Left lobe of liver (tissue), 2 donors: ENCODE results near the gene BGN. TPM values are rescaled to one million over a fixed set of nuclear protein-coding genes. Genes with fewer than 3 reads are reported as not detected.

ENCODE experiments used
- ATAC-seq: fragments of 200-7000 bp; cut with Tn5 transposase; one replicate; pipeline ENCODE4 v1.9.1; 2020; ENCODE audit warnings: mild to moderate bottlenecking, moderate library complexity
- DNase-seq: peaks from one replicate; pipeline ENCODE4 v3.0.0-alpha.2; 2020; ENCODE audit warnings: low spot score
- total RNA-seq: library from RNA; stranded (reverse); gene quantifications from one replicate; pipeline ENCODE4 v1.2.1, GENCODE V29; 2021
- donor health status: DM: no; HTN: no; CAD: no; lungs with moderate emphysema.
- donor health status: DM: no; HTN: yes; CAD: no.

BGN gene
- total RNA-seq, 1 donor from 2014 or later = 88.4 TPM

DNA sequence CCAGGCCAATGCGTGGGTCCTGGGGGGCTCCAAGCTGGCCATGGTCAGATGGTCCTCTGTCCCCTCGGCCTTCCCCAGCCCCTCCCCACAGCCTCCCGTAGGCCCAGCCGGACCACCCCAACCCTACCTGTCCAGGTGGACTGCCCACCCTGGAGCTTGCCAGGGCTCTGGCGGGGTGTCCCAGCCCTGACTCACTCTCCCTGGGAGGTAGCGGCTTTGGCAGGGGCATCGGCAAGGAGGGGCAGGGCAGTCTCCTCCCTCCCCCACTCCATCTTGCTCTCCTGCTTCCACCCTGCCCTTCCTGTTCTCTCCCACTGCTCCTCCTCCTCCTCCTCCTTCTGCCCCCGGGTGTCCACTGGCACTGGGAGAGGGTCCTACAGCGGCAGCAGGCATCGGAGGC lies 7.4 kb downstream of the BGN start:
- no peak for DNase-seq
- ATAC-seq = no peak

DNA sequence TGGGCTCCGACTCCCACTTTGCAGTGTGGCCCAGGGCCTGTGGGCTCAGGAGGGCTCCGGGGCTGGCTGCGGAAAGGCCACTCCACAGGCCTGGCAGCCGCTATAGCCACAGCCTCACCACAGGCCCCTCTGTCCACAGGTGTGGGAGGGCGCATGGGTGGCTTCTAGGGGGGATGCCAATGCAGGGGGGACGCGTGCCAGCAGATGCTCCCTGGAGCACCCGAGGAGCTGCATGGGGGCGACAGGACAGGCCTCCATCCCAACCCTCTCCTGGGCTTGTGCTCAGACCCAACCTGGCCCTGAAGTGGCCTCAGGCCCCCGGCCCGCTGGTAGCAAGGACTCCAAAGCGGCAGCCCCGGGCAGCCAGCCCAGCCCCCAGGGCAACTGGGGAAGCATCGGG lies 8.0 kb downstream of the BGN start:
- ATAC-seq (no peak), DNase-seq (no peak)

DNA sequence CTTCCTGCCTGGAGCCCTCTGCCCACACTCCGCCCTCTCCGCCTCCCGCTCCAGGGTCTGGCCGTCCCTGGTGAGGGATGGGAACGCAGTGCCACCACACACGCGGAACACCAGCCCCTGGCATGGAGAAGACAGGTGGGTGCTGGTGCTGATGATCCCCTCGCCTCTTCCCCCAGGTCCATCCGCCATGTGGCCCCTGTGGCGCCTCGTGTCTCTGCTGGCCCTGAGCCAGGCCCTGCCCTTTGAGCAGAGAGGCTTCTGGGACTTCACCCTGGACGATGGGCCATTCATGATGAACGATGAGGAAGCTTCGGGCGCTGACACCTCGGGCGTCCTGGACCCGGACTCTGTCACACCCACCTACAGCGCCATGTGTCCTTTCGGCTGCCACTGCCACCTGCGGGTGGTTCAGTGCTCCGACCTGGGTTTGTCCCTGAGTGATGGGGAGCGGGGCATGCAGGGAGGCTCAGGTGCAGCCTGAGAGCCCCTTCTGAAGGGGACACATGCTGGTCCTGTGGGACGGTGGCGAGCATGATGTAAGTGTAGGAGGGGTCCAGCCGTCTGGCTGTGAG lies 9.8 kb downstream of the BGN start:
- ATAC-seq = no peak
- DNase-seq = no peak

DNA sequence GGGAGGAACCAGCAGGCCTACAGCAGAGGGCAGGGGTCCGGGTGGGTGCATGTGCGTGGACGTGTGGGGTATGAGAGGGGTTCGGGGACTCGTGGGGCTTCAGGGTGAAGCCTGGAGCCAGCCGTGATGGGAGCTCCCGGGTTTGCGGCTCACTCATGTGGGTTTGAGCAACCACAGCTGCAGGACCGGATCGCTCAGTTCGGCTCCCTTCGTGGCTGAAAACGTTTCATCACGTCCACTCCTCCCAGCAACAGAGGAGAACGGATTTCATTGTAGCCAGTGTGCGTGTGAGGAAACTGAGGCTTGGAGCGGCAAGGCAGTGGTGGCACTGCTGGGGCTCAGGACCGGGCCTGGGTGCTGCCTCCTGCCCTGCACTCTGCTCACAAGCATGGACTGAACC lies 10.6 kb downstream of the BGN start:
- no peak for ATAC-seq
- no peak for DNase-seq

DNA sequence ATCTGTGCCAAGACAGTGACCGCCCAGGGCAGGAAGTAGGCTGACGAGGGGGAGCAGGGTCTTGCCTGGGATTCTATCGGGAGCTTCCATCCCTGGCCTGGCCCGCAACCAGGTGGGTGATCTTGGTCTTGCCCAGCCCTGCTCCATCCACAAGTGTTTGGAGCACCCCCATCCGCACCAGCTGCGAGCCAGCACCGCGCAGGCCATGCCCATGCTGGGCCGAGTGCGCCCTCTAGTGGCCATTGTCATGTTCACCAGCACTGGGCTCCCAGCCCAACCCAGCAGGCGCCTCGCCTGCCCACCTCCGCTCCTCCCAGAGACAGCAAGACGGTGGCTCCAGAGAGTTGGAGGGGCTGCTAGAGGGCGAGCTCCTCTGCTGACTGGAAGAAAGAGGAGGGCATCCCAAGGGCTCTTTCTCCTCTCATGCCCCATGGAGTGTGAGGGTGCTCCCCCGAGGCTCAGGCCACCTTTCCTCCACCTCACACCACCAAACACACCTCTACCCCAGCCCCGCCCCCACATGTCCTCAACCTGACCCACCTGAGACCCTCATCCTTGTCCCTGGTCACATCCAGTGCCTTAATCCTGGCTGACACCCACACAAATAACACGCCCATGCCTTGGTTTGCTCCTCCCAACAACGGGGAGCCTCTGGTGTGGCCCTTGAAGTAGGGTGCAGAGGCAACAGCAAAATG lies 12.9 kb downstream of the BGN start:
- ATAC-seq = peak; percentile 94

DNA sequence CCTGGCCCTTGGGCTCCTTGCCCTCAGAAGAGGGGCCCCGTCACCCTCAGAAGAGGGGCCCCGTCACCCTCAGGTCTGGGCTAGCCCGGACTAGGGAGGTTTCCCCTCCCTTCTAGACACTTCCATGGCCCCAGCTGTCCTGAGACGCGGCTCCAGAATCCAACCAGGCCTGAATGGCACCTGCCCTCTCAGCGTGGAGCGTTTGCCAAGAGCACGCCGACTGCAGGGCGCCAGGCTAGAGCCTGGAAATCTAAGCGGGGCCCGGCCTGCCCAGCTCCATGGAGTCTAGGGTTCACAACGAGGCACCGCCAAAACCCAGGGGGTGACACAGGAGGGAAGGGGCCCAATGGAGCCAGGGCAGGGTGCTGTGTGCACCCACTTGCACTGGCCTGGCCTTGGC lies 14.8 kb downstream of the BGN start:
- no peak for ATAC-seq
- DNase-seq = no peak

More for the DNA sequence above, 12.9 kb downstream of the BGN start:
- DNase-seq = peak; percentile 74

DNA sequence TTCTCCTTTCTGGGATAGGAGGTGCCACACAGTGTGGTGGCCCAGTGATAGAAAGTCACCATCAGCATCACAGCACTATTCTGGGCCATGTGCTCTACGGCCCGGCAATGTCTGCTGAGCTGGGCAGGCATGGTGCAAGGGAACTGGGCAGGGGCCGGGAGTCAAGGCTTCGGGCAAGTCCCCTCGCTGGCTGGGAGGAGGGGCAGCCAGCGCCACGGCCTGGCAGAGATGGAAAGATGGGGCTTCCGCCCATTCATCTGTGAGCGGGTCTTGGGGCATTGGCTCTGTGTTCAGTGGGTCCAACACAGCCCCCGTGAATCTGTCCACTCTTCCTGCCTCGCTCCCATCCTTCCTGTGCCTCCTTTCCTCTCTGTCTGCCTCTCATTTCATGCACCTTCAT lies 15.6 kb downstream of the BGN start:
- DNase-seq (no peak), ATAC-seq (no peak)

DNA sequence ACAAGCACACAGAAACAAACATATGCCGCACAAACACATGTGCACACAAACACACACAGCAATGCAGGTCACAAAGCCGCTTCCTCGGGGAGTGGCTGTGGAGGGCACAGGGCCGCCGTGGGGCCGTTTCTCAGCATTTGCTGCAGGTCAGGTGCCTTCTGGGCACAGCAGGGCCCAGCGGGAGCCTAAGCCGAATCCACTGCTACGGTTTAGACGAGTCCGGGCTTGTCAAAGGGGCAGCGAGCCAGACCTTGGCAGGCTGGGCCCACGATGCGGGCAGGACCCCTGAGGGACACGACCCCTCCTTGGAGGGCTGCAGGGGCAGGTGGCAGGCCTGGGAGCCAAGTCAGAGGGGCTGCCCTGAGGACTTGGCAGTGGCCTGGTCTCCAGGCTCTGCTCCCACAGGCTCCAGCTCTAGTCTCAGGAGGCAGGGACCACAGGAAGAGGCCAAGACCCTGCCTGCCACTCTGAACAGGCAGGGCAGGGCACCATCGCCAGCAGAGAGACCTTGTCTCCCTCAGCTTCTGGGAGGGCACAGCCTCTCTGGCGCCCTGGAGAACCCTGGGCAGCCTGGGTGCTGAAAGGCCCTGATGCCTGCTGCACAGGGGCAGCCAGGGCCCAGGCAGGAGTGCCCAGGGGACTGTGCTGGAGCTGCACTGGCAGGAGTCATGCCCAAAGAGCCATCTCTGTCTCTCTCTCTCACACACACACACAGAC lies 17.2 kb downstream of the BGN start:
- DNase-seq = no peak
- no peak for ATAC-seq

DNA sequence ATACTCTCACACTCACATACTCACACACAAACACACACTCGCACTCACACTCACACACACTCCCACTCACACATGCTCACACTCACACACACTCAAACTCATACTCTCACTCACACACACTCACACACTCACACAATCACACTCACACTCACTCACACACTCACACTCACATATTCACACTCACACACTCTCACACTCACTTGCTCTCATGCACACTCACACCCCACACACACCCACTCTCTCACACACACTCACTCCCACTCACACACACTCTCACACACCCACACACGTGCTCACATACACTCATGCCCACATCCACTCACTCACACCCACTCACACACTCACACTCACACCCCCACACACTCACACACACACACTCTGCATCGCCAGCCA lies 17.7 kb downstream of the BGN start:
- DNase-seq (no peak), ATAC-seq (no peak)

DNA sequence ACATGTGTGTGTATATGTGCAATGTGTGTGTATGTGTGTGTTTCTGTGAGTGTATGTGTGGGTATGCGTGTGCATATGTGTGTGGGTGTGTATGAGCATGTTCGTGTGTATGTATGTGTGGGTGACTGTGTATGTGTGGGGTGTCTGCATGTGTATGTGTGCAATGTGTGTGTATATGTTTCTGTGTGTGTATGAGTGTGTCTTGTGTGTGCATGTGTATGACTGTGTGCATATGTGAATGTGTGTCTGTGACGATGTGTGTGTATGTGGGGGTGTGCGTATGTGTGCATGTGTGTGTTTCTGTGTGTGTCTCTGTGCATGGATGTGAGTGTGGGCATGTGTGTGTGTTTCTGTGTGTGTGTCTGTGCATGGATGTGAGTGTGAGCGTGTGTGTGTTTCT lies 18.5 kb downstream of the BGN start:
- DNase-seq = no peak
- no peak for ATAC-seq

DNA sequence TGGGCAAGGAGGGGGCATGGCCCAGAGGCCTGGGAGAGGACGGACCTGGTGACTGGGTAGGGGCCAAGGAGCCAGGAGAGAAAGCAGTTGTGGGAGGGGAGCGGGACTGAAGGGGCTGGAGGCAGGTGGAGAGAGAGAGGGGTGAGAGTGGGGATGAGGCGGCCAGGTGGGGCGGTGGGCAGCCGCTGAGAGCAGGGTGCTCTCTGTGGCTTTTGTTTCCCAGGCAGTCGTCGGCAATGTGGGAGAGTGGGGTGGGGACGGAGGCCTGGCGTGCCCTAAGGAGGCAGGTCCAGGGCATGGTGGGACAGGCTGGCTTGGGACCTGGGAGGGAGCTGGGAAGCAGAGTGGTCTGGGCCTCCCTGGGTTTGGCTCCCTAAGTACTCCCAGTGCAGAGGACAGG lies 19.5 kb downstream of the BGN start:
- ATAC-seq = no peak
- DNase-seq = no peak

DNA sequence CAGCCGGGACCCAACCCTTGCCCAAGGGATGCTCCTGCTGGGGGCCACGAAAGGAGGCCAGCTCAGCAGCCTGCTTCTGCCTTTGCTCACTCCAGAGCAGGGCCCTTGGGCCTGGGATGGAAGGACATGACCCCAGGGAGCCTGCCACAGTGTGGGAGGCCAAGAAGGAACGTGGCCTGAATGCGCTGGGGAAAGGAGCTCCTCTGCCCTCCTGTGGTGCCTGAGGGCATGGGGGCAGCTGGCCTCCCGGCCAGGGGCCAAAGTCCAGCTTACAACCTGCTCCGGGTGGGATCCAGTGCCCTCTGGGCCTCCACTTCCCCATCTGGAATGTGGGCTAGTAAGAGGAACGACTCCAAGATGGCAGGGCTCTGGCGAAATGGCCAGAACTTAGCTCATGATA lies 20.7 kb downstream of the BGN start:
- DNase-seq = no peak
- ATAC-seq = no peak

DNA sequence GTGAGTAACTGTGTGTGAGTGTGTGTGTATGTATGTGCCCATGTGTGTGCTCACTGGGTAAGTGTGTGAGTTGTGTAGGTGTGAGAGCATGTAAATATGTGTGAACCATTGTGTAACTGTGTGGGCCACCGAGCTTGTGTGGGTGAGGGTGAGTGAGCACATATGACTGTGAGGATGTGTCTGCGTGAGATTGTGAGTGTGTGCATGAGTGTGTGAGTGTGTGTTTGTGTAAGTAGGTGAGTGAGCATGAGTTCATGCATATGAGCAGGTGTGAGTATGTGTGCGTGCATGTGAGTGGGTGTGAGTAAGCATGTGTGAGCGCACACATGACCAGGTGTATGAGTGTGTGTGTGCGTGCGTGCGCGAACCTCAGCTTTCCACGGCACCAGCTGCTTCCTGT lies 21.3 kb downstream of the BGN start:
- no peak for ATAC-seq
- no peak for DNase-seq

DNA sequence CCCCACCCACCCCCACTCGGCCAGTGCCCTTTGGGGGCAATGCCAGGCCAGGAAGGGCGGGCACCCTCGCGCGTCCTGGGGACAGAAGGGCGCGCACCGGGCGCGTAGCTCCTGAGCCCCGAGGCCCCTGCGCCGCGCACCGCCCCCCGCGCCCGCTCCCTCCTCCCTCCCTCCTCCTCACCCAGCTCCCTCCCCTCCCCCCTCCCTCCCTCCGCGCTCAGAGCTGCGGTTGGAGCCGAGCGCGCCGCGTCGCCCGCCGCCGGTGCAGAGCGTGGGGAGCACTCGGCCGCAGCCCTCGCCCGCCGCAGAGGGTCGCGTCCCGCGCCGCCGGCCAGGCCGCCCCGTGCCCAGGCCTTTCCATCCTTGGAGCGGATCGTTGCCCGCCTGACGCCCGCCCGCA lies 22.6 kb downstream of the BGN start, which contains the start of gene ATP2B3:
TSS of gene ATP2B3 (plus strand) at position 220 of the 400 bp plus-strand sequence. CDS start 18,606 bp downstream, outside the sequence.
- DNase-seq = no peak
- ATAC-seq = no peak

DNA sequence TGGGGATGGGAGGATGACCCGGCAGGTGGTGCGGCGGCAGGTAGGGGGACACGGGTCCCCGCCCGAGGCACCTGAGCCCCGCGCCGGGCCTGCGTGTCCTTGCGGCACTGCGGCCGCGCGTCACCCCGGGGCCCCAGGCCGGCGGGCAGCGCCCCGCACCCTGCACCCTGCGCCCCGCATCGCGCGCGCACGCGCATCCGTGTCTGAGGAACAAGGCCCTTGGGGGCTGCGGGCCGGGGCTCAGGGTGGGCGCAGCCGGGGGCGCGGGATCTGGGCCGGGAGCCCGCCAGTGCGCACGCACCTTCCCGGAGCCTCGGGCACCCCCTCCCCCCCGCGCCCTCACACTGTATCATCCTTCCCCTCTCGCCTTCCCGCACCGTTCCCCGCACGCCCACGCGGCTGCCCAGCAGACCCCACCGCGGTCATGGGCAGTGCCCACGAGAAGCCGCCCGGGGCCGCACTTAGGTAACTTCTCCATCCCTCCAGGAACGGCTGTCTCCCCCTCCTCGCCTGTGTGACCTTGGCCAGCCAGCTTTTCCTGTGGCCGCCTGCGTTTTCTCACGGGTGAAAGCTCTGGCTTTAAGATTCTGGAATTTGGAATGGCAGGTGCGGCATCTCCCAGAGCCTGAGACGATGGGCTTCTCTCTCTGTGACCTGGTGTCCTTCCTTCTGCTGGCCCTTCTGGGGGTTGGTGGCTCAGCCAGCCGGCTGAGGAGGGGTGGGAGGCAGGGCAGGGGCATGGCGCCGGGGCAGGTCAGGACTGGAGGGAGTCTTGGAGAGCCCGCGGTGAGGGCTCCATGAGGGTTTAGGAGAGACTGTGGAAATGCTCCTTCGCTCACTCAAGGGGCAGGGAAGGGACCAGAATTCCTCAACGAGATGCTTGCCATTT lies 23.4 kb downstream of the BGN start:
- no peak for ATAC-seq
- DNase-seq = no peak

DNA sequence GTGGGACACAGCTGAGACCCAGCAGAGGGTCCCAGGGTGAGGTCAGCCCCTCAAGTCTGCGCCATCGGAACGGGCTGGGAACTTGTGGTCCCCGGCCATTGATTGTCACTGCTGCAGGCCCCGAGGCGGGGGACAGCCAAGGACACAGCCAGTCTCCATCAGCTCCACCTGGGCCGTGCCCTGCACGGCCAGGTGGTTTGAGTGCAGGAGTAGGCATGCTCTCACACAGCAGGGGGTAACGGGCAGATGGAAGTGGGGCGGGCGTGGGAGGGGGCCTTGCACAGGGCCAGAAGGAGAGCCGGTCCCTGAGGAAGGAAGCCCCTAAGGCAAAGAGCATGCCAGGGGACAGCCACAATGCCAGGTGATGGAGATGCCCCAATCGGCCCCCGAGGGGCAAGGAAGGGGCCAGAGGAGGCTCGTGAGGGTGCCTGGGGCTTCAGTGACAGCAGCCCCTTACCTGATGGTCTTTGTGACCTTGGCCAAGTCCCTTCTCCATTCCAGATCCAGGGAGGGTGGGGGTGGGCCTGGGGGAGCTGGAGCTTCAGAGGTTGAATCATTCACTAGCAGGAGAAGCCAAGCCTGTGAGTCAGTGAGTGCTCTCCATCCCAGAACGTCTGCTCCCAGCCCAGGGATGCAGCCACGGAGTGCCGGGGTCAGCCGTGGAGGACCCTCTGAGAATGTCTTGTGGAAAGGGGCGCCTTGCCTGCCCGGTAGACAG lies 24.9 kb downstream of the BGN start:
- no peak for DNase-seq
- ATAC-seq = no peak

DNA sequence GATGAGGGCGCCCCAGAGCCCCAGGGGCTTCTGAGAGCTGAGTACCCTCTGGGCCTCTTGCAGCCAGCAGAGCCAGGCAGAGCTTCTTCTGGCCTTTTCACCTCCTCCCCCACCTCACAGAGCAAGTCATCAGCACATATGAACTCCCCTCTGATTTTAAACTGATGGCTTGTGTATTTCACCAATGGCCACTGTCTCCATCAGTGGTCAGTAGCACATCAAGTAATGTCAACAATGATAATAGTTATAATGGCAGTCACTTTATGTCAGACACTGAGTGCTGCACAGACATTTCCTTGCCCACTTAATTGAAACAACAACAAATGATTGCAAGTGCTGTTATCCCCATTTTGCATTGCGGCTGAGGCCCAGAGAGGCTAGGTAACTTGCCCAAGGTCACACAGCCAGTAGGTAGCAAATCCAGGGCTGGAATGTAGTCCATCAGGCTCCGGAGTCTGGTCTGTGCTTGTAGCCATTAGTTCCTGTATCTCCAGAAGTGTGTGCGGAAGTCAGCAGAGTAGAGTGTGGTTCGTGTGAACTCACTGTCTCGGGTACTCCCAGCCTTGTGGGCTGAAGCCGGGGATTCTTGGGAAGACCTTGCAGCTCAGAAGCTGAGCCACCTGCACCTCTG lies 25.6 kb downstream of the BGN start:
- DNase-seq (no peak), ATAC-seq (no peak)

DNA sequence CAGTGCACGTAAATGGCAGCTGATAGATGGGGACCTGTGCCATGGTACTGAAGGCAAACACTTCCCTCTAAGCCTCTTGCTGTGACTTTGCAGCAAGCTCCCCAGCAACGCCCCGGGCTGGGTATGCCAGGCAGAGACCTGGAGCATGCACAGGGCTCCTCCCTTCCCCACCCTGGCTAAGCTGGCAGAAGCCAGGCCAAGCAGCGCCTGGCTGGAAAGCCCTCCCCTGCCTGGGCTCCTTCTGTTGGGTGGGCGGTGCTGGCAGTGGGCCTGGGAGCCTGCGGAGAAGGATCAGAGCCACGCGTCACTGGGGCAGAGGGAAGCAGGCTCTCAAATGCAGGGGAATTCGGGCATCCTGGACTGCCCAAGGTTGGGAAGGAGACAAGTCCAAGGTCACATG lies 26.3 kb downstream of the BGN start:
- no peak for ATAC-seq
- DNase-seq = no peak

DNA sequence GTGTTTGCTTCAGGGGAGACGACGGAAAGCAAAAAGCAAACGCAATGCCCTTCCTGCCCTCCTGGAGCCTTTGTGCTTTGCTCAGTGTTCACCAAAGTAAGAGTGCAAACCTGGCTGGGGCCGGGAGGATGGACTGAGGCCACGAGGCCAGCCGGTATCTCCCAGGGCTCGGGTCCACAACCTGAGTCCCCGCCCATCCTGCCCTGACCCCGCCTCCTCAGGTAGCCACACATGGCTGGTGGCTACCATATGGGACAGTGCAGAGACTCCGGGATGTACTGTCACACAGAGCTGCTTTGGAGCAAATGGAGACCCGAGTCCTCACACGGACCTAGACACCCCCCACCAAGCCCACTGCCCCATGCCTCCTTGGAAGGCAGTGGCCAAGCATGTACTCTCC lies 27.5 kb downstream of the BGN start:
- DNase-seq (no peak), ATAC-seq (no peak)

DNA sequence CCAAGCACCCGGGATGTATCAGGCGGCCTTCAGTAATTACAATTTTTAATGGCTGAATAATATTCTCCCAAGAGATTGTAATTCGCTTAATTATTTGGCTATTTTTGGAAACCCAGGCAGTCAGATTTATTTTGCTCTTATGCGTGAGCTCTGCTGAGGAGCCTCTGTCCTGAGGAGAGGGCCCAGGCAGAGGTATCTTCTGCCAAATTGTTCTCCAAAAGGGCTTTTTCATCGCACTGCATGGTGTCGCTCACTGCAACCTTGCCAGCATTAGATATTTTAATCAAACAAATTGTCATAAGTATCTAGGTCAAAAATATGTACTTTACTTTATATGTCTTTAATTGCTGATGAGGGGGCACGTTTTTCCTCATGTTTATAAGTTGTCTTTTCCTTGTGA lies 28.5 kb downstream of the BGN start:
- ATAC-seq = no peak
- DNase-seq = no peak
